Measurements from ENCODE around the gene KCNT1. TPM values are rescaled to one million over a fixed set of nuclear protein-coding genes. Genes with fewer than 3 reads are reported as not detected.

KCNT1 gene
- total and polyA plus RNA-seq, 10 of the 15 experiments (the other 5 are each of a cell fraction or from before 2014, with no cell fraction given) = not detected

- no peak for TF ChIP-seq ZBTB4 (CRISPR knock-in tag; IDR thresholded peaks at IDR 0.05)
- no peak for TF ChIP-seq RB1 (IDR thresholded peaks at IDR 0.05; ENCODE audit: borderline replicate concordance)
- no peak for TF ChIP-seq RFX5 (IDR thresholded peaks at IDR 0.05; ENCODE audit: low read depth, low read length)
- no peak for TF ChIP-seq SIN3A (IDR thresholded peaks at IDR 0.05; ENCODE audit: low read depth, low read length)
- no peak for TF ChIP-seq YY1 (IDR thresholded peaks at IDR 0.05; ENCODE audit: low read depth, low read length)
Measured at GRCh38 chr9:135737840-135738521, 36.0 kb downstream of the KCNT1 start (continued).

- Histone ChIP-seq H3K27ac (ENCODE audit: control insufficient read depth, insufficient read depth) (no peak overlapping the region), H3K4me2 (ENCODE audit: control insufficient read depth, insufficient read depth) (no peak overlapping the region), H3K79me2 (ENCODE audit: control insufficient read depth, insufficient read depth, low read length) (no peaks in the 10 kb centered on the region), H3K36me3 (ENCODE audit: control insufficient read depth in 2 of 2, insufficient read depth in 2 of 2, low read length in 1 of 2) (no peaks in the 10 kb centered on the region), H3K4me1 (ENCODE audit: control insufficient read depth, insufficient read depth, low read length) (no peaks in the 10 kb centered on the region), H2AFZ (ENCODE audit: control insufficient read depth, low read depth, low read length) (no peak overlapping the region), H3K27me3 (replicated peaks in 1 of 2; ENCODE audit: control insufficient read depth in 2 of 2, insufficient read depth in 2 of 2, low read length in 1 of 2) (no peaks in the 10 kb centered on the region; a peak in 1 of 4 replicates), H3K4me3 (no peak overlapping the region), H3K9me3 (replicated peaks; ENCODE audit: control insufficient read depth, insufficient read depth, low read length) (no peaks in the 10 kb centered on the region; the same call in 2 of the 3 replicates), H3K9ac (ENCODE audit: control insufficient read depth, insufficient read depth, low read length) (no peak overlapping the region), H4K20me1 (ENCODE audit: control insufficient read depth, insufficient read depth) (no peaks in the 10 kb centered on the region)
- RAD21 ChIA-PET (ENCODE audit: unreplicated experiment) = no interaction called here
- in situ Hi-C loops (cut with MboI) (no loop called here), intact Hi-C loops (cut with micrococcal nuclease; ENCODE audit: unreplicated experiment) (no loop called here)
- no peak for FAIRE-seq
- TF ChIP-seq ZNF622 (IDR thresholded peaks at IDR 0.05) = no peak
- no peak for ATAC-seq
- CTCF ChIA-PET = no interaction called here
- DNase-seq (ENCODE audit: low read depth, low spot score) = no peak
- BruUV-seq (replicated peaks) = no TSS peak
- POLR2A ChIA-PET = no interaction called here
- SMC1A ChIA-PET (ENCODE audit: uncharacterized antibody, unreplicated experiment) = no interaction called here
- WGBS (ENCODE audit: insufficient coverage, insufficient replicate concordance, low lambda C conversion rate, missing lambda C conversion rate) = 16% methylated on average over 24 of the region's 28 CpGs
Measured at GRCh38 chr9:135739271-135740220, 37.6 kb downstream of the KCNT1 start.

Measured in GM12878 (cell line).